Measurements from ENCODE around the gene RYR2. TPM values are rescaled to one million over a fixed set of nuclear protein-coding genes. Genes with fewer than 3 reads are reported as not detected.

The RYR2 gene
- total RNA-seq, 1 donor from 2014 or later, result 0.19 TPM

DNA sequence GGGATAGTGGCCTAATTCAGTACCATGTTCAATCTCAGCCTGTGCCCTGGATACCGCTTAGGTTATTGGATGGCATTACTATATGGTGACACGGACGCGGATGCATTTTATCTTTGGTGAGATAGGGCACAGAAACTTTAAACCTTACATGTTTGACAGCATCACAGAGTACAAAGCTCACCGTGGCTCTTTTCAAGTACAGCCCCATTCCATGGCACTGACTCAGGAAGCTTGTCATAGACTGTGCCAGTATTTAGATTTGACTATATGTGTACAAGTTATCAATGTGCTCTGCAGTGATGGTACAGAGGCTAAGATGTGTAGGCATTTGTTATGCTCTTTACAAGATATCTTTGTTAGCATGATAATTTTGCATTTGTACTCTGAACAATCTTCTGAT, 169.0 kb downstream of the RYR2 start:
- Mint-ChIP-seq H3K27ac (no peak overlapping the region), H3K4me1 (ENCODE audit: low read depth) (no peaks in the 10 kb centered on the region), H3K9me3 (ENCODE audit: low read depth) (no peaks in the 10 kb centered on the region), H3K36me3 (ENCODE audit: insufficient read depth) (no peaks in the 10 kb centered on the region), H3K27me3 (no peaks in the 10 kb centered on the region), H3K4me3 (ENCODE audit: low read depth) (no peak overlapping the region)
- TF ChIP-seq, protein P1, sequence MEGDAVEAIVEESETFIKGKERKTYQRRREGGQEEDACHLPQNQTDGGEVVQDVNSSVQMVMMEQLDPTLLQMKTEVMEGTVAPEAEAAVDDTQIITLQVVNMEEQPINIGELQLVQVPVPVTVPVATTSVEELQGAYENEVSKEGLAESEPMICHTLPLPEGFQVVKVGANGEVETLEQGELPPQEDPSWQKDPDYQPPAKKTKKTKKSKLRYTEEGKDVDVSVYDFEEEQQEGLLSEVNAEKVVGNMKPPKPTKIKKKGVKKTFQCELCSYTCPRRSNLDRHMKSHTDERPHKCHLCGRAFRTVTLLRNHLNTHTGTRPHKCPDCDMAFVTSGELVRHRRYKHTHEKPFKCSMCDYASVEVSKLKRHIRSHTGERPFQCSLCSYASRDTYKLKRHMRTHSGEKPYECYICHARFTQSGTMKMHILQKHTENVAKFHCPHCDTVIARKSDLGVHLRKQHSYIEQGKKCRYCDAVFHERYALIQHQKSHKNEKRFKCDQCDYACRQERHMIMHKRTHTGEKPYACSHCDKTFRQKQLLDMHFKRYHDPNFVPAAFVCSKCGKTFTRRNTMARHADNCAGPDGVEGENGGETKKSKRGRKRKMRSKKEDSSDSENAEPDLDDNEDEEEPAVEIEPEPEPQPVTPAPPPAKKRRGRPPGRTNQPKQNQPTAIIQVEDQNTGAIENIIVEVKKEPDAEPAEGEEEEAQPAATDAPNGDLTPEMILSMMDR (IDR thresholded peaks at IDR 0.05; ENCODE audit: unreplicated experiment), result no peak
- DNase-seq (ENCODE audit: low spot score, unreplicated experiment), result no peak

DNA sequence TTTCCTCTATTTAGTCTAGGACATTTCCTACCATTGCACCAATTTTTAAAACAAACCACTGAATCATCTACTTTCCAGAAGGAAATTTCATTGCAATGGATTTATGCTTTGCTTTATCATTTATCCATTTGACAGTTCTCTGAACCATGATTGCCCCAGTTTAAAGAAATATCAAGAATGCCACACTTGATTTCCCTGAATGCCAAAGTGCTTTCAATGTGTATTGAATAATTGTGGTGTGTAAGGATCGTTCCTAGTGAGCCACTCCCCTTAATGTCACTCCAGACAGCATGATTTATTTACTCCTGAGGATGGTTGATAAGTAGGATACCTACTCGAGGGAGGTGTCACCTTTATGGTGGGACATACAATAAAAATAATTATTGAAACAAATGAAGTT, 169.6 kb downstream of the RYR2 start:
- no peak overlapping the region for H3K27ac Mint-ChIP-seq
- H3K27me3 Mint-ChIP-seq, result no peaks in the 10 kb centered on the region
- no peaks in the 10 kb centered on the region for H3K4me1 Mint-ChIP-seq (ENCODE audit: low read depth)
- TF ChIP-seq, protein P1 (IDR thresholded peaks at IDR 0.05; ENCODE audit: unreplicated experiment), result no peak
- H3K9me3 Mint-ChIP-seq (ENCODE audit: low read depth), result no peaks in the 10 kb centered on the region
- DNase-seq (ENCODE audit: low spot score, unreplicated experiment), result no peak
- H3K4me3 Mint-ChIP-seq (ENCODE audit: low read depth), result no peak overlapping the region
- no peaks in the 10 kb centered on the region for H3K36me3 Mint-ChIP-seq (ENCODE audit: insufficient read depth)

DNA sequence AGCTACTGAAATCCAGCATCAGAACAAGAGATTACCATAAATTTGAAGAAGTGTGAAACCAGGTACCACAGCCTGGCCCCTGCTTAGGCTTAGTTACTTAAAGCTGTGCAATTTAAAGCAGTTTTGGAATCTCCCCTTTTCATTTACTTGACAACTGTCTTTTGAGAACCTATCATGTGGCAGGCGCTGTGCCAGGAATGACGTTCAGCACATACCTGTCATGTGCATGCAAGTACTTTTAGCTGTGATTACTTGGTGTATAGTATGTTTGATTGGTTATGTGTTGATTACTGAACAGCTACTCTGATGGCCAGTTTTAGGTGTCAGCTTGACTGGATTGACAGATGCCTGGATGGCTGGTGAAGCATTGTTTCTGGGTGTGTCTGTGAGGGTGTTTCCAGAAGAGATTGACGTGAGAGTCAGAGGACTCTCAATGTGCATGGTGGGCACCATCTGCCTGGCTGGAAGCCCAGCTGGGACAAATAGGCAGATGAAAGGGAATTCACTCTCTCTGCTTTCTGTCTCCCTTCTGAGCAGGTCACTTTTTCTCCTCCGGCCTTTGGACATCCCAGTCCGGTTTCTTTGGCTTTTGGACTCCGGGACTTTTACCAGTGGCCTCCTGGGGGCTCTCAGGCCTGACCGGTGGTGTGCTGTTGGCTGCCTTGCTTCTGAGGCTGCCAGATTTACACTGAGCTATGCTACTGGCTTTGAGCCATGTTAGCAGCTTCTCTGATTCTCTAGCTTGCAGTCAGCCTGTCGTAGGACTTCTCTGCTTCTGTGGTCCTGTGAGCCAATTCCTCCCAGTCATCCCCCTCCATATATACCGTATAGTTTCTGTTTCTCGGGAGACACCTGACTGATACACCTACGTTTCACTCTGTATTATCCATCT, 178.0 kb downstream of the RYR2 start:
- no peak overlapping the region for H3K27ac Mint-ChIP-seq
- no peaks in the 10 kb centered on the region for H3K36me3 Mint-ChIP-seq (ENCODE audit: insufficient read depth)
- no peaks in the 10 kb centered on the region for H3K9me3 Mint-ChIP-seq (ENCODE audit: low read depth)
- TF ChIP-seq, protein P1 (IDR thresholded peaks at IDR 0.05; ENCODE audit: unreplicated experiment), result no peak
- no peaks in the 10 kb centered on the region for H3K27me3 Mint-ChIP-seq
- no peak for DNase-seq (ENCODE audit: low spot score, unreplicated experiment)
- H3K4me3 Mint-ChIP-seq (ENCODE audit: low read depth), result no peak overlapping the region
- H3K4me1 Mint-ChIP-seq (ENCODE audit: low read depth), result no peaks in the 10 kb centered on the region

DNA sequence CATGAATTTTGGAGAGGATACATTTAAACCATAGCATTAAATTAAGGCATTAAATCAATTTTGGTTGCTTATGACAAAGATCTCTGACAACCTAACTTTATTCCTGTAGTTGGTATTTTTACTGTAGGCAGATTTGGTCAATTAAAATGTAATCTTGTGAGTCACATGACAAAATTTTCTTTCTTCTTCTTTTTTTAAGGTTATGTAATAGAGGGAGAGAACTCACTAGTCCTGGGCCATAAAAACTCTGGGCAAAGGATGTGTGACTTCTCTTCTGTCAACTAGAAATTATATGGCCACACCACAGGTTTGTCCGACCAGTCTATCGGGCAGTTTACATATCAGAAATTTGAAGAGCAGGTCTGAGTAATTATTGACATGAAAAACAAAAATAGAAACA, 181.4 kb downstream of the RYR2 start:
- Mint-ChIP-seq H3K27me3 (no peaks in the 10 kb centered on the region), H3K4me3 (ENCODE audit: low read depth) (no peak overlapping the region), H3K36me3 (ENCODE audit: insufficient read depth) (no peaks in the 10 kb centered on the region), H3K9me3 (ENCODE audit: low read depth) (no peaks in the 10 kb centered on the region), H3K27ac (no peak overlapping the region), H3K4me1 (ENCODE audit: low read depth) (no peaks in the 10 kb centered on the region)
- DNase-seq (ENCODE audit: low spot score, unreplicated experiment), result no peak
- TF ChIP-seq, protein P1 (IDR thresholded peaks at IDR 0.05; ENCODE audit: unreplicated experiment), result no peak

DNA sequence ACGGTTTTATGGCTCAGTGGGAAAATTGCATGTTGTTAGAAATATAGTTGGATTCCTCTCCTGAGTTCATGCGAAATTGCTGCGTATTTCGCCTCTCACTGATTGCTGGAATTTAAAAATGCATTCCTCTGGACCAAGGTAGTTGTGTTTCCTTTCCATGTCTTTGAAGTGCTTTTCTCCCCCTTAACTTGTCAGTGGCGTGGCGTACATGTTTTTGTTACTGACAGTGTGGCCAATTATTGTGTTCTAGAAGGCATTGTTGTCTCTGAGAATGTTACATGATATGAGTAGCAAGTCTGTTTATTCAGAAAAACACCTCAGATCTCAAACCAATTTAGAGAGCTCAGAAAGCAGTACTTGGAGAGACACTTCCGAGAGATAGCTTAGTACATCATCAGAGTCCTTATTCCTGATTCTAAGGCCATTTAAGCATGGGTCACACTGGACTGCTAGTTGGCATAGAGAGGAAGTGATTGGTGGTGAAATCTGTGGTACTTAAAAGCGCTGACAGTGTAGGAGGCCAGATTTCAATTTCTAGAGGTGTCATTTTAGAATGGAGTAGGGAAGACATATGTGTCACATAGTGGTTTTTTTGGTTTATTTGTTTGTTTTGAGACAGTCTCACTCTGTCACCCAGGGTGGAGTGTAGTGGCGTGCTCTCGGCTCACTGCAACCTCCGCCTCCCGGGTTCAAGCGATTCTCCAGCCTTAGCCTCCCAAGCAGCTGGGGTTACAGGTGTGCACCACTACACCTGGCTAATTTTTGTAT, 184.4 kb downstream of the RYR2 start:
- TF ChIP-seq, protein P1 (IDR thresholded peaks at IDR 0.05; ENCODE audit: unreplicated experiment), result no peak
- no peak overlapping the region for H3K27ac Mint-ChIP-seq
- H3K9me3 Mint-ChIP-seq (ENCODE audit: low read depth), result no peaks in the 10 kb centered on the region
- no peaks in the 10 kb centered on the region for H3K27me3 Mint-ChIP-seq
- no peaks in the 10 kb centered on the region for H3K4me1 Mint-ChIP-seq (ENCODE audit: low read depth)
- no peak overlapping the region for H3K4me3 Mint-ChIP-seq (ENCODE audit: low read depth)
- no peak for DNase-seq (ENCODE audit: low spot score, unreplicated experiment)
- H3K36me3 Mint-ChIP-seq (ENCODE audit: insufficient read depth), result no peaks in the 10 kb centered on the region

All from progenitor cell of endocrine pancreas (in vitro differentiated cells).